Neural progenitor cell (in vitro differentiated cells): Measurements from ENCODE around the gene SLC16A12. TPM values are rescaled to one million over a fixed set of nuclear protein-coding genes. Genes with fewer than 3 reads are reported as not detected.

Experiments used
- DNase-seq: peaks from one replicate; pipeline ENCODE4 v3.0.0-alpha.2; 2016; ENCODE audit warnings: low spot score
- H2AFZ ChIP-seq: fragments of 200-600 bp; sonication (generic); replicated peaks from 2 replicates; pipeline ENCODE4 v1.6.1; 2016; ENCODE audit warnings: antibody characterized with exemption
- H3F3A ChIP-seq: fragments of 200-600 bp; sonication (generic); 2 replicates; pipeline ENCODE4 v1.6.1; 2016; ENCODE audit warnings: antibody characterized with exemption, low read depth
- H3K27ac ChIP-seq: fragments of 200-600 bp; sonication (generic); 2 replicates; pipeline ENCODE4 v1.5.1; 2016; ENCODE audit warnings: mild to moderate bottlenecking
- H3K27me3 ChIP-seq: fragments of 200-600 bp; sonication (generic); 2 replicates; pipeline ENCODE4 v1.6.1; 2016; ENCODE audit warnings: mild to moderate bottlenecking, moderate library complexity
- H3K36me3 ChIP-seq: fragments of 200-600 bp; sonication (generic); 2 replicates; pipeline ENCODE4 v1.5.1; 2016
- H3K4me1 ChIP-seq: fragments of 200-600 bp; sonication (generic); 2 replicates; pipeline ENCODE4 v1.6.1; 2016; ENCODE audit warnings: mixed run types
- H3K4me2 ChIP-seq: fragments of 200-600 bp; sonication (generic); 2 replicates; pipeline ENCODE4 v1.6.1; 2016
- H3K4me3 ChIP-seq: fragments of 200-600 bp; sonication (generic); 2 replicates; pipeline ENCODE4 v1.5.1; 2016
- H3K79me2 ChIP-seq: fragments of 200-600 bp; sonication (generic); 2 replicates; pipeline ENCODE4 v1.6.1; 2016; ENCODE audit warnings: low read depth
- H3K9ac ChIP-seq: fragments of 200-600 bp; sonication (generic); 2 replicates; pipeline ENCODE4 v1.6.1; 2016
- H3K9me3 ChIP-seq: fragments of 200-600 bp; sonication (generic); 2 replicates; pipeline ENCODE4 v1.5.1; 2016; ENCODE audit warnings: low read depth
- H4K20me1 ChIP-seq: fragments of 200-600 bp; sonication (generic); 2 replicates; pipeline ENCODE4 v1.6.1; 2016; ENCODE audit warnings: low read depth
- H3K27ac Mint-ChIP-seq: 3 replicates; pipeline ENCODE4 v1.8.0; 2021; ENCODE audit warnings: mixed read lengths
- H3K27me3 Mint-ChIP-seq: 2 replicates; pipeline ENCODE4 v1.8.0; 2022; ENCODE audit warnings: low read depth, mild to moderate bottlenecking, inconsistent platforms, moderate library complexity, mixed read lengths; ENCODE audit not compliant: insufficient read depth
- H3K36me3 Mint-ChIP-seq: 3 replicates; pipeline ENCODE4 v1.8.0; 2021; ENCODE audit warnings: mixed read lengths
- H3K4me1 Mint-ChIP-seq: 3 replicates; pipeline ENCODE4 v1.8.0; 2021; ENCODE audit warnings: mixed read lengths
- H3K4me3 Mint-ChIP-seq: 3 replicates; pipeline ENCODE4 v1.8.0; 2021; ENCODE audit warnings: mild to moderate bottlenecking, moderate library complexity, mixed read lengths
- H3K9me3 Mint-ChIP-seq: 3 replicates; pipeline ENCODE4 v1.8.0; 2020; ENCODE audit warnings: mixed read lengths
- CTCF ChIP-seq: fragments of 200-600 bp; sonication (generic); IDR thresholded peaks from 2 replicates; pipeline ENCODE4 v1.5.1; 2017; ENCODE audit warnings: antibody characterized with exemption, mild to moderate bottlenecking
- EZH2 ChIP-seq: fragments of 200-600 bp; sonication (generic); IDR thresholded peaks from 2 replicates; pipeline ENCODE4 v1.6.1; 2017; ENCODE audit warnings: antibody characterized with exemption, mild to moderate bottlenecking, moderate library complexity
- EZH2phosphoT487 ChIP-seq: fragments of 200-600 bp; sonication (generic); IDR thresholded peaks from 2 replicates; pipeline ENCODE4 v1.6.1; 2017; ENCODE audit warnings: antibody characterized with exemption
- total RNA-seq: library from RNA; depleted of rRNA; stranded (reverse); fragments of >200 nt; gene quantifications from 2 replicates; pipeline ENCODE4 v1.2.3, GENCODE V29; 2015; ENCODE audit warnings: low replicate concordance

SLC16A12 gene
- total RNA-seq, 1 donor from 2014 or later, result not detected

- H3K4me3 Mint-ChIP-seq, result no peak overlapping the region
- Histone ChIP-seq H4K20me1 (peaks cover 3% of the 10 kb centered on the region), H3K4me2 (no peak overlapping the region), H3F3A (peaks cover 31% of the 10 kb centered on the region), H3K4me1 (peaks cover 4% of the 10 kb centered on the region), H3K36me3 (no peaks in the 10 kb centered on the region), H3K9me3 (no peaks in the 10 kb centered on the region), H2AFZ (no peak overlapping the region), H3K27ac (no peak overlapping the region), H3K79me2 (no peaks in the 10 kb centered on the region), H3K9ac (no peak overlapping the region), H3K27me3 (peaks cover 67% of the 10 kb centered on the region), H3K4me3 (no peak overlapping the region)
- H3K9me3 Mint-ChIP-seq, result peaks cover 2% of the 10 kb centered on the region
- TF ChIP-seq CTCF (no peak), EZH2phosphoT487 (peak; percentile 10)
- DNase-seq, result no peak
- H3K4me1 Mint-ChIP-seq, result peaks cover 19% of the 10 kb centered on the region
- no peaks in the 10 kb centered on the region for H3K36me3 Mint-ChIP-seq
- peaks cover 27% of the 10 kb centered on the region for H3K27me3 Mint-ChIP-seq
- no peak overlapping the region for H3K27ac Mint-ChIP-seq
These were observed 2.0 kb upstream of the SLC16A12 start for GRCh38 chr10:89537364-89537763.

GRCh38 chr10:89536013-89536354 is 590 bp upstream of the SLC16A12 start:
- Mint-ChIP-seq H3K4me1 (peaks cover 19% of the 10 kb centered on the region), H3K27ac (no peak overlapping the region), H3K4me3 (peak overlapping the region; percentile 79), H3K36me3 (no peaks in the 10 kb centered on the region), H3K27me3 (peaks cover 27% of the 10 kb centered on the region), H3K9me3 (peaks cover 2% of the 10 kb centered on the region)
- Histone ChIP-seq H3K9ac (no peak overlapping the region), H3K4me1 (peaks cover 4% of the 10 kb centered on the region), H2AFZ (peak overlapping the region; percentile 97), H3K27me3 (peaks cover 77% of the 10 kb centered on the region), H3K79me2 (no peaks in the 10 kb centered on the region), H3K4me2 (peak overlapping the region; percentile 93), H3F3A (peaks cover 31% of the 10 kb centered on the region), H3K36me3 (no peaks in the 10 kb centered on the region), H3K27ac (no peak overlapping the region), H3K9me3 (no peaks in the 10 kb centered on the region), H3K4me3 (peak overlapping the region; percentile 61), H4K20me1 (peaks cover 3% of the 10 kb centered on the region)
- DNase-seq, result no peak
- TF ChIP-seq CTCF, result no peak
- no peak for TF ChIP-seq EZH2
- TF ChIP-seq EZH2phosphoT487, result no peak

GRCh38 chr10:89534826-89535166 is 598 bp downstream of the SLC16A12 start:
- Histone ChIP-seq H3K9ac (no peak overlapping the region), H3K4me2 (peak overlapping the region; percentile 93), H3K79me2 (no peaks in the 10 kb centered on the region), H3K9me3 (no peaks in the 10 kb centered on the region), H3K27me3 (peaks cover 77% of the 10 kb centered on the region), H3K4me3 (peak overlapping the region; percentile 61), H3K4me1 (peaks cover 4% of the 10 kb centered on the region), H3K27ac (no peak overlapping the region), H3F3A (peaks cover 31% of the 10 kb centered on the region), H4K20me1 (peaks cover 3% of the 10 kb centered on the region), H2AFZ (peak overlapping the region; percentile 97), H3K36me3 (no peaks in the 10 kb centered on the region)
- TF ChIP-seq EZH2phosphoT487 (no peak), EZH2 (peak; percentile 55)
- peaks cover 2% of the 10 kb centered on the region for H3K9me3 Mint-ChIP-seq
- peaks cover 25% of the 10 kb centered on the region for H3K27me3 Mint-ChIP-seq
- H3K4me1 Mint-ChIP-seq, result peaks cover 19% of the 10 kb centered on the region
- H3K27ac Mint-ChIP-seq, result no peak overlapping the region
- no peaks in the 10 kb centered on the region for H3K36me3 Mint-ChIP-seq
- DNase-seq, result no peak
- peak overlapping the region; percentile 85 for H3K4me3 Mint-ChIP-seq

GRCh38 chr10:89532476-89532875 is 2.9 kb downstream of the SLC16A12 start:
- Histone ChIP-seq H3K79me2 (no peaks in the 10 kb centered on the region), H2AFZ (no peak overlapping the region), H3K27me3 (peaks cover 61% of the 10 kb centered on the region), H3K4me2 (no peak overlapping the region), H3K9me3 (no peaks in the 10 kb centered on the region), H3K4me3 (no peak overlapping the region), H3F3A (peaks cover 31% of the 10 kb centered on the region), H4K20me1 (peaks cover 3% of the 10 kb centered on the region), H3K9ac (no peak overlapping the region), H3K4me1 (peaks cover 4% of the 10 kb centered on the region), H3K36me3 (no peaks in the 10 kb centered on the region), H3K27ac (no peak overlapping the region)
- H3K27me3 Mint-ChIP-seq, result peaks cover 25% of the 10 kb centered on the region
- H3K27ac Mint-ChIP-seq, result no peak overlapping the region
- TF ChIP-seq EZH2phosphoT487, result no peak
- no peak for TF ChIP-seq CTCF
- TF ChIP-seq EZH2, result no peak
- H3K36me3 Mint-ChIP-seq, result no peaks in the 10 kb centered on the region
- no peak for DNase-seq
- peaks cover 15% of the 10 kb centered on the region for H3K4me1 Mint-ChIP-seq
- H3K9me3 Mint-ChIP-seq, result peaks cover 2% of the 10 kb centered on the region
- no peak overlapping the region for H3K4me3 Mint-ChIP-seq
